MM.1S (cell line): ENCODE data around the gene MYO1H.

Source experiments
- CTCF ChIP-seq: fragments of 300-600 bp; sonication (generic); IDR thresholded peaks from 2 replicates; pipeline ENCODE4 v1.5.1; 2016; ENCODE audit warnings: antibody characterized with exemption, low read length, mixed read lengths
- EZH2 ChIP-seq: fragments of 300-600 bp; sonication (generic); optimal IDR thresholded peaks from 2 replicates; pipeline ENCODE3; 2017; ENCODE audit warnings: low read depth, mild to moderate bottlenecking, antibody characterized with exemption, low read length, mixed read lengths
- EZH2phosphoT487 ChIP-seq: fragments of 300-600 bp; sonication (generic); IDR thresholded peaks from 2 replicates; pipeline ENCODE4 v1.6.1; 2018; ENCODE audit warnings: antibody characterized with exemption, low read length

DNA sequence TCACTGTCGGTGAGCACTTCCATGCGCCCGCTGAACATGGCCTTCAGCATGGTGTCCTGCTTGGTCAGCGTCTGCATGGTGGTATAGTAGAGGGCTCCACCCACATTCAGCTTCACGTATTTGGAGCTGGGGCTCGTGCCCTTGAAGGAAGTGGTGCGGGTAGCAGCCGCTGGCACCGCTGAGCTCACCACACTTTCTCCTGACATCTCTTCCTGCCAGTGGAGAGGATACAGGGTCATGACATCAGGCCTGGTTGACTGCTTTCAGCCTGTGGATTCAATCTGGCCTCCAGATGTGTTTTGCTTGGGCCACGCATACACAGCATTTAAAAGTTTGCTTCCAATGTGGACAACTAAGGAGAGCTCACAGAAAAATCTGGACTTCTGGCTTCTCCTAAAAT is 121.8 kb downstream of the MYO1H start:
- TF ChIP-seq CTCF (no peak), EZH2 (no peak), EZH2phosphoT487 (no peak)
